Uterus (tissue), 4 donors: ENCODE results near the gene HIGD1A. TPM values are rescaled to one million over a fixed set of nuclear protein-coding genes. Genes with fewer than 3 reads are reported as not detected.

Source experiments
- DNase-seq, 2 donors: peaks; one replicate each; pipeline ENCODE4 v3.0.0-alpha.2; 2019 to 2020
- H3K27ac ChIP-seq, 2 donors: fragments of 200-600 bp; sonication (generic); 1 replicate in 1 of 2; 2 replicates in 1 of 2; pipeline ENCODE4 v1.5.1; 2016 to 2018
- H3K27me3 ChIP-seq, 2 donors: fragments of 200-600 bp; sonication (generic); one replicate each; pipeline ENCODE4 v1.5.1; 2018 to 2019; ENCODE audit warnings: control low read depth in 1 of 2
- H3K36me3 ChIP-seq, 2 donors: fragments of 200-600 bp; sonication (generic); one replicate each; pipeline ENCODE4 v1.5.1; 2019; ENCODE audit warnings: control low read depth in 1 of 2
- H3K4me1 ChIP-seq, 2 donors: fragments of 200-600 bp; sonication (generic); one replicate each; pipeline ENCODE4 v1.5.1; 2018 to 2019; ENCODE audit warnings: control low read depth in 1 of 2
- H3K4me3 ChIP-seq, 2 donors: fragments of 200-600 bp; sonication (generic); 1 replicate in 1 of 2; 2 replicates in 1 of 2; pipeline ENCODE4 v1.5.1; 2018 to 2019; ENCODE audit warnings: mild to moderate bottlenecking in 1 of 2
- H3K9me3 ChIP-seq, 2 donors: fragments of 200-600 bp; sonication (generic); one replicate each; pipeline ENCODE4 v1.5.1; 2019; ENCODE audit warnings: control low read depth in 1 of 2
- POLR2A ChIP-seq, 2 donors: fragments of 450-650 bp; IDR thresholded peaks; one replicate each; pipeline ENCODE4 v1.6.1; 2016; ENCODE audit warnings: antibody characterized with exemption in 2 of 2, mild to moderate bottlenecking in 1 of 2, moderate library complexity in 1 of 2
- intact Hi-C: fragments of 100-400 bp; cut with DNase I; formaldehyde crosslinking; loops from one replicate; pipeline ENCODE4 v1.15.1; 2023; ENCODE audit warnings: low total_unique reads
- total RNA-seq, 4 donors: library from RNA; depleted of rRNA in 3 of 4; stranded (reverse); fragments of >200 nt in 3 of 4; gene quantifications; one replicate each; pipeline versions ENCODE4 v1.1.0 to v1.2.4, GENCODE V29; 2014 to 2023
- TF ChIP-seq, protein P1 (sequence below), 4 experiments: fragments of 200-600 bp in 2 of 4; fragments of 450-650 bp in 2 of 4; sonication (generic) in 2 of 4; IDR thresholded peaks; one replicate each; pipeline ENCODE4 v1.5.1; 2016 to 2019; ENCODE audit warnings: antibody characterized with exemption in 4 of 4, mild to moderate bottlenecking in 2 of 4, moderate library complexity in 1 of 4
- donor health status: DM: yes; HTN: yes; CAD: no.

The HIGD1A gene
- total RNA-seq, 4 donors from 2014 or later: 65.3 to 234 (median 103) TPM

DNA sequence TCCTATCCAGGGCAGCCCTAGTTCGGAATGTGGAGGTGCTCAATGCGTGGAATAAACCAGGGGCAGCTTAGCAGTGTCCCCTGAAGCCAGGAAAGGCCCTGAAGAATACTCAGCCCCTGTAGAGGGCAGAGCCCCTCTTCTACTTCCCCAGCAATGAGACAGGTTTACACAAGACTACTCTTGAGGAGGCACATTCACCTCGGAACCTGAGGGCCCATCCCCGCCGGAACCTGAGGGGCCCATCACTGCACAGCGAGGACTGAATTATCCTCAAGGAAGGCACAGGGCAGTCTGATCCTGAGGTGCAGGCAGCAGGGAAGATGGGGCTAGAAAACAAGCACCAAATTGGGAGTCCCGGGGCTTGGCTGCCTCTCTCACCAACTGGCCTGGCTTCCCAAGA lies 53.5 kb downstream of the HIGD1A start:
- Histone ChIP-seq H3K4me3 (no peak overlapping the region), H3K27me3 (no peaks in the 10 kb centered on the region), H3K4me1 (peaks cover 0 to 10% of the 10 kb centered on the region in 2 donors), H3K36me3 (no peaks in the 10 kb centered on the region), H3K9me3 (no peaks in the 10 kb centered on the region), H3K27ac (no peak overlapping the region)
- peak in 1 of 2 donors; percentile 7 for DNase-seq
- TF ChIP-seq POLR2A (IDR thresholded peaks at IDR 0.05): no peak
- TF ChIP-seq, protein P1, sequence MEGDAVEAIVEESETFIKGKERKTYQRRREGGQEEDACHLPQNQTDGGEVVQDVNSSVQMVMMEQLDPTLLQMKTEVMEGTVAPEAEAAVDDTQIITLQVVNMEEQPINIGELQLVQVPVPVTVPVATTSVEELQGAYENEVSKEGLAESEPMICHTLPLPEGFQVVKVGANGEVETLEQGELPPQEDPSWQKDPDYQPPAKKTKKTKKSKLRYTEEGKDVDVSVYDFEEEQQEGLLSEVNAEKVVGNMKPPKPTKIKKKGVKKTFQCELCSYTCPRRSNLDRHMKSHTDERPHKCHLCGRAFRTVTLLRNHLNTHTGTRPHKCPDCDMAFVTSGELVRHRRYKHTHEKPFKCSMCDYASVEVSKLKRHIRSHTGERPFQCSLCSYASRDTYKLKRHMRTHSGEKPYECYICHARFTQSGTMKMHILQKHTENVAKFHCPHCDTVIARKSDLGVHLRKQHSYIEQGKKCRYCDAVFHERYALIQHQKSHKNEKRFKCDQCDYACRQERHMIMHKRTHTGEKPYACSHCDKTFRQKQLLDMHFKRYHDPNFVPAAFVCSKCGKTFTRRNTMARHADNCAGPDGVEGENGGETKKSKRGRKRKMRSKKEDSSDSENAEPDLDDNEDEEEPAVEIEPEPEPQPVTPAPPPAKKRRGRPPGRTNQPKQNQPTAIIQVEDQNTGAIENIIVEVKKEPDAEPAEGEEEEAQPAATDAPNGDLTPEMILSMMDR (IDR thresholded peaks at IDR 0.05): no peak
- intact Hi-C loops: no loop called here

DNA sequence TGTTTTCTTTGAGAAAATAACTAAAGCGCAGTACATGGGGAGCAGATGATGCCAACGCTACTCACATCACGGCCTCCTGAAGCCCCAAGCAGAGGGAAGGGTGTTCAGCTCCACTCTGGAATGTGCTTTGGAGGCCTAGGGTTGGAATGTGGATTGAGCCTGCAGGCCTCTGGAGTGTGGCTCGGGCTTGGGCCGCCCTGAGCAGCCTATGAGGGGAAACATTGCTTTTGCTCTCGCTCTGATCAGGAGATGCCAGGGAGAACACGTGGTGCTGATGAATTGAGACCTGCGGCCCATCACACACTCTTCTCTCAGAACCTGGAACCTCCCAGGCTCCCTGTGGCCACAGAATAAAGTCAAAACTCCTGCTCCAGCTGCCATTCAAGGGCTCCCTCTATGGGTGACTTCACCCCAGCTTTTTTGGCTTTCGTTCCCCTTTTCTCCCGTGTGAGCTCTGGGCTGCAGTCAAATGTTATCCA lies 54.5 kb downstream of the HIGD1A start:
- TF ChIP-seq, protein P1 (IDR thresholded peaks at IDR 0.05): peak; percentile 29 to 43 (median 32)
- TF ChIP-seq POLR2A (IDR thresholded peaks at IDR 0.05): no peak
- Histone ChIP-seq H3K9me3 (no peaks in the 10 kb centered on the region), H3K36me3 (no peaks in the 10 kb centered on the region), H3K27ac (peak overlapping the region in 1 of 2 donors; percentile 21), H3K4me1 (peaks cover 0 to 12% of the 10 kb centered on the region in 2 donors), H3K27me3 (no peaks in the 10 kb centered on the region), H3K4me3 (no peak overlapping the region)
- no peak for DNase-seq
- intact Hi-C loops: no loop called here

DNA sequence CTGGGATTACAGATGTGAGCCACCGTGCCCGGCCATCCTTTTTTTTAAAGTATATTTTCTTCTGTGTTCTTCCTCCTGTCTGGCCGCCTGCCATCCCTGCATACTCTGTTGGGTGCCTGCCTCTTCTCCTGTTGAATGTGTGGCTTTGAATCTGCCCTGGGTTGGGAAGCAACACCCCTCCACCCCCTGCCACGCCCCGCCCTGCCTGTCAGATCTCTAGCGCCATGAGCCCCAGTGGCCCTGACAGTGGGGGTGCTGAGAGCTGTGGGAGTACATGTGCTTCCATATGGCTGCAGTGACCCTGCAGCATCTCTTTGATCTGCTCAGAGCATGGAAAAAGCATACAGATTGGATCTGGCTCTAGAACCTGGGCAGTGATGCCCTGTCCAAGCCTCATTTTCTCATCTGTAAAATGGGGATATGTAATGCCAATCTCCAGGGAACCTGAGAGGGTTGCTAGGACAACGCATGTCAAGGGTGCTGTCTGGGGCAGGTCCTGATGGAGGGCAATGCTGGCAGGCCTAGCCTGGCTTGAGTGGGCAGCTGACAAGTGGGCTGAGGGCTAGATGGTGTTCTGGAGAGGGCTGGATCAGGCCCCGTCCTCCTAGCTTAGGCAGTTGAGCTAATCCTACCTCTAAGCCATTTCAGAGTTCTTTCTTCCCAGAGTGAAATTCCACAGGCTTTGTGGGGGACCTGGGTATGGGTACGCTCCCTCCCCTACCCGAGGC lies 55.1 kb downstream of the HIGD1A start:
- no peaks in the 10 kb centered on the region for H3K9me3 ChIP-seq
- no peaks in the 10 kb centered on the region for H3K27me3 ChIP-seq
- peak in 1 of 2 donors; percentile 10 for DNase-seq
- intact Hi-C loops: no loop called here
- H3K4me1 ChIP-seq: peaks cover 0 to 12% of the 10 kb centered on the region in 2 donors
- H3K27ac ChIP-seq: peak overlapping the region in 1 of 2 donors; percentile 21
- H3K36me3 ChIP-seq: no peaks in the 10 kb centered on the region
- no peak overlapping the region for H3K4me3 ChIP-seq
- TF ChIP-seq, protein P1 (IDR thresholded peaks at IDR 0.05): no peak
- no peak for TF ChIP-seq POLR2A (IDR thresholded peaks at IDR 0.05)

DNA sequence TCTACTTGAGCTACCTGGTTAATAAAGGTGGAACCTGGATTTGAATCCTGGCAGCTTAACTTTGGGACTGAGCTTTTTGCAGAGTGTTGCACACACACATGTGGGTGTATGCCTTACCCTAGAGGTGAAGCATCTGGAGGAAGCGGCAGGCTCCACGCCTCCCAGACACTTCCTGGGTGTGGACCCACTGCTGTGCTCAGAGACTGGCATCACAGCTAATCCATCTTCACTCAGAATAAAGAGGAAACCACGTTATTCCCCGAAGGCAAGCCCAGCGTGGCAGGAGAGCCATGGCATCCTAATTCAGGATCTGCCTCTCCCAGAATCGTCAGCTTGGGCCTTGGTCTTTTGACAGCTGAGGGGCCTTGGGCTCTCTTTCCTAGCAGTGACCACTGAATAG lies 56.7 kb downstream of the HIGD1A start:
- Histone ChIP-seq H3K27me3 (no peaks in the 10 kb centered on the region), H3K36me3 (no peaks in the 10 kb centered on the region), H3K4me1 (peaks cover 0 to 12% of the 10 kb centered on the region in 2 donors), H3K9me3 (no peaks in the 10 kb centered on the region), H3K4me3 (no peak overlapping the region), H3K27ac (no peak overlapping the region)
- DNase-seq: no peak
- no peak for TF ChIP-seq POLR2A (IDR thresholded peaks at IDR 0.05)
- TF ChIP-seq, protein P1 (IDR thresholded peaks at IDR 0.05): no peak
- intact Hi-C loops: no loop called here
